Stimulated activated CD4-positive, alpha-beta T cell treated with anti-CD3 and anti-CD28 coated beads, Interleukin-4, amount 100 ng/mL, for 48 hours (primary cell): Measurements from ENCODE around the gene GRK6.
A peak's percentile ranks its signal among the peaks of the same experiment; 100 is the strongest.

ENCODE experiments used
- DNase-seq, 2 donors: peaks; one replicate each; pipeline ENCODE4 v3.0.0-alpha.2; 2020; ENCODE audit warnings: low read depth in 2 of 2

The GRK6 gene

GRCh38 chr5:177452688-177453638, 26.5 kb downstream of the GRK6 start:
- no peak for DNase-seq

DNA sequence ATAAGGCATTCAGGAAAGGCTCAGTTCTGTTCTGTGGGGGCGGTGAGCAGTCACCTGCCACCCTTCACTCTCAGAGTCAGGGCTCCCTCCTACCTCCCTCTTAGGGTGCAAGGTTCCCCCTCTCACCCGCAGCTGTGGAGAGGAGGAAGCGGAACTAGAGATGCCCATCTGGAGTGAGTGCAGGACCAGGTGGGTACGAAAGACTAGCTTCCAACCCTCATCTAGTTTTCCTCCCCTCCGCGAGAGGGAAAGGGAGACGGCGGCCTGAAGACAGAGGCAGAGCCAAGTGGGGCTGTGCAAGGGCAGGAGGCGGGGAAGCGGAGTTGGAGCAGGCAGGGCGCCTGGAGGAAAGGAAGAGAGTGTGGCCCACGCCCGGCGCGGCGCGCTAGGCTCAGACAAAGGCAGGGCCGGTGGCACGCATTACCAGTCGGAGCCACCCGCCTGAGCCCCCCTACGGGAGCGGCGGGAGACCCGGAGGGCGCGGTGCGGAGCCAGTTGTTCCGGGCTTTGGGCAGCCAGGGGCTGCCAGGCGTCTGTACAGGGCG, 27.4 kb downstream of the GRK6 start:
- no peak for DNase-seq

- DNase-seq, result peak; percentile 90 to 95
Measured at GRCh38 chr5:177454397-177455035, 28.0 kb downstream of the GRK6 start.

GRCh38 chr5:177455036-177455660, 28.7 kb downstream of the GRK6 start:
- peak; percentile 87 to 91 for DNase-seq

GRCh38 chr5:177455661-177456590, 29.4 kb downstream of the GRK6 start:
- peak; percentile 96 to 99 for DNase-seq

DNA sequence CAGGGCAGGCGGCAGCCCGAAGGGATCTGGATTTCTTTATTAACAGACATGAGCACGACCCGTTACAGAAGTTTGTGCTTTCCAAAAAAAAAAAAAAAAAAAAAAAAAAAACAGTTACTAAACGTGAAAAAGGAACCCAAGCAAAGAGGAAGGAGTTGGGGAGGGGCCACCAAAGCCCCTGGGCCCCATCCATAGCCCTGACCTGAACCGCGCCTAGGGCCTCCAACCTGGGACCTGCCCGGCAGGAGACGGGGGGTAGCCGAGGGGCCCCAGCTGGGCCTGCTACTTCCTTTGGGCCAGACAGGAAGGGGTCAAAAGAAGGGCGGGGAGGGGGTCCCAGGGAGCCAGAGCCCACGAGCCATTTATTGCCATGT, 30.1 kb downstream of the GRK6 start:
- DNase-seq, result no peak

GRCh38 chr5:177456976-177457851, 30.7 kb downstream of the GRK6 start:
- peak in 1 of 2 donors; percentile 61 for DNase-seq

DNA sequence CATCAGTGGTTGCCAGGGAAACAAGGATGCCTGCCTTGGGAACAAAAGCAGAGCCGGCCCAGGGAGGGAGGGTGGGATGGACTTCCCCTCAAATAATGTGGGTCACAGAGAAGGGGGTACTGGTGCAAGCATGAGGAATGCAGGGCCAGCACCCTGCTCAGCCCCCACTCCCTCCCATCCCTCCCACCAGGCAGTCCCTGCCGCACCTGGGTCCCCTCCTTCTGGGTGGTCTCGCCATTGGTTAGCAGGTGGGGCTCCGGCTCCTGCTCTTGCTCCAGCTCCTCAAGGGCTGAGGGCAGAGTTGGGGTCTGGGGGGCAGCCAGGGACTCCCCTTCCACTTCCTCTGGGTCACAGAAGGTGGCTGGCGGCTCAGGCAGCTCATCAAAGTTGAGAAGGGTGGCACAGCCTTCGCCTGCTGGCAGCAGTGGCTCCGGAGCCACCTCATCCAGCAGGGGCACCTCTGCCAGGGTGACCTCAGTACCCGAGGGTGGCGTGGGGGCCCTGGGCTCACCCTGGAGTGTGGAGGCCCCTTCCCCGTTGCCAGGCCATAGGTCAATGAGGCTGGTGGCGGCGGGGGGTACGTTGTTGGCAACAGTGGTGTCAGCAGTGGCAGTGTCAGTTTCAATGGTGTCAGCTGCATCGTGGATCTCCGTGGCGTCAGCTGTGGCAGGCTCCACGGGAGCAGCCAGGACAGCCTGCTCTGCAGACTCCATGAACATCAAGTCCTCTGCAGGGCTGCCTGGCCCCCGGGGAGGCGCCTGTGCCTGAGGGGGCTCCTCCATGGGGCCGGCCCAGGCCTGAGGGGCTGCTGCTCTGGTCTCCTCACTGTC, 31.6 kb downstream of the GRK6 start:
- no peak for DNase-seq

- no peak for DNase-seq
Measured at GRCh38 chr5:177458912-177459350, 32.5 kb downstream of the GRK6 start.

- no peak for DNase-seq
Measured at GRCh38 chr5:177459357-177459756, 32.9 kb downstream of the GRK6 start.

- DNase-seq, result no peak
Measured at GRCh38 chr5:177459819-177460628, 33.5 kb downstream of the GRK6 start.

DNA sequence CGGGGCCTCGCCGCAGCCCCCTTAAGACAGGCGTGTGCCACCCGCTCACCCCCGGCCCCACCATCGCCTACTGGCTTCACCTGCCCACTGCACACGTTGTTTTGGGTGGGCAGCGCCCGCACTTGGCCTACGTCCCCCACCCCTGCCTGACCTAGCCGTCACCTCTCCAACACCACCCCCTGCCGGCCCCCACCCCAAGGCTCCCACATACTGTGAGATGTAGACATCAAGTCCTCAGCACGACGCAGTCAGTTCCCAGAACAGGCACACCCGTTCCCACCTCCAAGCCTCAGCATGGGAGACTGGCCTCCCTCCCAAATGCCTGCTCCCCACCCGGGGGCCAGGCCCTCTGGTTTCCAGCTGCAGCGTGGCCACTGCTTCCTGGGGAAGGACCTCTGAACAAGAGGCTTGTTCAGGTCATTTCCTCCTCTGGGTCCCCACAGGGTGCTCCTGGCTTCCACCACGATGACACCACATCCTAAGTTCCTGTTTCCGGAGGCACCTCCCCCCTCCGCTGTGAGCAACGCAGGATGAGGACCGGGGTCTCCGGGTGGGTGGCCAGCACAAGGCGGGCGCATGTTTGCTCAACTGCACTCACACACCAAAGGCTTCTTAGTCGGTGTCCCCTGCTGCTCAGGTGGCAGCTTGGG, 35.7 kb downstream of the GRK6 start:
- DNase-seq, result no peak

DNA sequence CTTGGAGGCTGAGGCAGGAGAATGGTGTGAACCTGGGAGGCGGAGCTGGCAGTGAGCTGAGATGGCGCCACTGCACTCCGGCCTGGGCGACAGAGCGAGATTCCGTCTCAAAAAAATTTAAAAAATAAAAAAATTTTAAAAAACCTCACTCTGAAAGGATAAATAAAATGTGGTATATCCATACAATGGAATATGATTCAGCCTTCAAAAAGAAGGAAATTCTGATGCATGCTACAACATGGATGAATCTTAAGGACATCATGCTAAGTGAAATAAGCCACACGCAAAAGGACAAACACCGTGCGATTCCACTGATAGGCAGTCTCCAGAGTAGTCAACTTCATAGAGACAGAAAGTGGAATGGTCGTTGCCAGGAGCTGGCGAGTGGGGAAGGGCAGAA, 38.6 kb downstream of the GRK6 start:
- DNase-seq, result no peak

DNA sequence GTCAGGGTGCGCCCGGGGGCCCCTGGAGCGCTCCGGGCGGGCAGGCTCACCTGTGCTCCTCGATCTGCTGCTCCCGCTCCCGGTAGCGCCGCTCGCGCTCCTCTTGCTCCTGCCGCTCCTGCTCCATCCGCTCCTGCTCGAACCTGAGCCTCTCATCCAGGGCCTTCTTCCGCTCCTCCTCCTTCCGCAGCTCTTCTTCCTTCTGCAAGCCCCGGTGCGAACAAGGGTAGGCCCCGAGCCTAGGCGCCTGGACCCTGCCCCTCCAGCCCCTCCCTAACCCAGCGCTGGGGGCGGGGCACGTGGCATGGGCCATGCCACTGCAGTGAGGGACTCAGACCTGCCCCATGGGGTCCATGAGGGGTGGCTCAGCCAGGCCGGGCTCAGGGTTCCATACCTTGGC, 40.4 kb downstream of the GRK6 start:
- DNase-seq, result no peak

DNA sequence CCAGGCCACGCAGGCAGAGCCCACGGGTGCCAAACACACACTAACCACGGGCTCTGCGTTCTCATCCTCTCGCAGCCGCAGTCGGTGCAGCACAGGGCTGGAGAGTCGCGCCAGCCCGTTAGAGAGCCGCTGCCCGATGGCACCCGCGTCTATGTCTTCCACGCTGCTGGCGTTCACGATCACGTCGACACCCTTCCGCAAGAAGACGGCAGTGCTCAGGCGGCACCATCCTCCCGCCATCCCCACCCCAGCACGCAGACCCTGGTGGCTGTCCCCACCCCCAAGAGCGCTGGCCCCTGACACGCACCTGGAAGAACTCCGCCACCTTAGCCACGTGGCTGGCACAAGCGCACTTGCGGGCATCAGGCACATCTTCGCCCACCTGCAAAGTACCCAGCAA, 41.0 kb downstream of the GRK6 start:
- DNase-seq, result no peak

DNA sequence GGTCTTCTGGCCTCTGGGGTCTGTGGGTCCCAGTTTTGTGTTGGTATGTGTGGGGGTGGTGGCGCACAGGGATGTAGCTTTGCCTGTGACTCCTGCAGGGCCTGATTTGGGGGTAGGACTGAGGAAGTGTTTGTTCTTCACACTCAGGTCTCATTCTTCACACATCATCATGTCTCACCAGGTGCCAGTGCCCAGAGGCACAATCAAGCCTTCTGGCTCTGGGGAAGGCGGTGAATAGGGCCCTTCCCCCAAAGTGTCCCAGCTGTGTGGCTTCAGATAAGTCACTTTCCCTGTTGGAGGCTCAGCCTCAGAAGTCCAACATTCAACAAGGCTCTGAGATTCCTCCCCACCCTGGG, 41.8 kb downstream of the GRK6 start:
- DNase-seq, result no peak

- no peak for DNase-seq
Measured at GRCh38 chr5:177468685-177469628, 42.5 kb downstream of the GRK6 start.
